ENCODE data around the gene GIT1. TPM values are rescaled to one million over a fixed set of nuclear protein-coding genes. Genes with fewer than 3 reads are reported as not detected.

The GIT1 gene
- polyA plus RNA-seq, 1 experiment: 32.0 TPM

GRCh38 chr17:29619251-29619650 is 29.8 kb upstream of the GIT1 start:
- no peak for DNase-seq (ENCODE audit: low read depth)
- Histone ChIP-seq H3K27me3 (ENCODE audit: control insufficient read depth, insufficient read depth, low read length) (no peaks in the 10 kb centered on the region), H3K4me3 (ENCODE audit: low read depth, low read length) (no peak overlapping the region), H3K36me3 (ENCODE audit: control insufficient read depth, insufficient read depth, low read length) (no peaks in the 10 kb centered on the region)
- peak; percentile 40 for TF ChIP-seq CTCF (IDR thresholded peaks at IDR 0.05; ENCODE audit: insufficient read depth, low read depth, low read length)
- ChIA-PET POLR2A (no interaction called here), CTCF (interaction anchor here (0.7 to 3.4 kb wide), 8 partner anchors 10 to 312 kb away, joined by 3 to 24 read pairs (median 6); no protein-coding TSS in a partner anchor)

- no peak for DNase-seq (ENCODE audit: low read depth)
- Histone ChIP-seq H3K27me3 (ENCODE audit: control insufficient read depth, insufficient read depth, low read length) (no peaks in the 10 kb centered on the region), H3K4me3 (ENCODE audit: low read depth, low read length) (no peak overlapping the region), H3K36me3 (ENCODE audit: control insufficient read depth, insufficient read depth, low read length) (no peaks in the 10 kb centered on the region)
- POLR2A ChIA-PET: no interaction called here
- CTCF ChIA-PET: interaction anchor here (0.5 to 3.4 kb wide), 21 partner anchors 9 to 477 kb away, joined by 3 to 24 read pairs (median 4); partner anchors contain the start of genes ANKRD13B and SSH2
- TF ChIP-seq CTCF (IDR thresholded peaks at IDR 0.05; ENCODE audit: insufficient read depth, low read depth, low read length): no peak
Measured at GRCh38 chr17:29618272-29619065, 29.0 kb upstream of the GIT1 start.

- ChIA-PET POLR2A (no interaction called here), CTCF (interaction anchor here (0.5 to 3.4 kb wide), 23 partner anchors 9 to 478 kb away, joined by 3 to 24 read pairs (median 4); partner anchors contain the start of genes ANKRD13B and SSH2)
- Histone ChIP-seq H3K4me3 (ENCODE audit: low read depth, low read length) (no peak overlapping the region), H3K36me3 (ENCODE audit: control insufficient read depth, insufficient read depth, low read length) (no peaks in the 10 kb centered on the region), H3K27me3 (ENCODE audit: control insufficient read depth, insufficient read depth, low read length) (no peaks in the 10 kb centered on the region)
- DNase-seq (ENCODE audit: low read depth): no peak
- TF ChIP-seq CTCF (IDR thresholded peaks at IDR 0.05; ENCODE audit: insufficient read depth, low read depth, low read length): peak; percentile 63
Measured at GRCh38 chr17:29617481-29618271, 28.2 kb upstream of the GIT1 start.

- H3K36me3 ChIP-seq (ENCODE audit: control insufficient read depth, insufficient read depth, low read length): no peaks in the 10 kb centered on the region
- peak; percentile 68 for TF ChIP-seq CTCF (IDR thresholded peaks at IDR 0.05; ENCODE audit: insufficient read depth, low read depth, low read length)
- CTCF ChIA-PET: interaction anchor here (0.7 to 3.4 kb wide), 16 partner anchors 8 to 478 kb away, joined by 3 to 24 read pairs (median 5); partner anchors contain the start of genes ANKRD13B and SSH2
- no peak overlapping the region for H3K4me3 ChIP-seq (ENCODE audit: low read depth, low read length)
- no peaks in the 10 kb centered on the region for H3K27me3 ChIP-seq (ENCODE audit: control insufficient read depth, insufficient read depth, low read length)
- POLR2A ChIA-PET: no interaction called here
- no peak for DNase-seq (ENCODE audit: low read depth)
Measured at GRCh38 chr17:29617125-29617480, 27.7 kb upstream of the GIT1 start.
